Panc1 (cell line): ENCODE measurements around the gene CDH23. TPM values are rescaled to one million over a fixed set of nuclear protein-coding genes. Genes with fewer than 3 reads are reported as not detected.

Experiments used
- ATAC-seq: fragments of 200-7000 bp; cut with Tn5 transposase; 2 replicates; pipeline ENCODE4 v1.9.1; 2020; ENCODE audit warnings: mild to moderate bottlenecking, moderate library complexity
- BruUV-seq: library from RNA; stranded (reverse); fragments of 400-500 nt; replicated peaks from 2 replicates; lab custom pipeline; 2021; lab: Mats Ljungman, UMichigan
- CTCF ChIA-PET: fragments of 300-600 bp; sonication (Branson Sonifier 250); formaldehyde crosslinking; loops from one replicate; lab custom pipeline; 2022; ENCODE audit warnings: antibody characterized with exemption; lab: Charles Lee
- POLR2A ChIA-PET: fragments of 300-600 bp; sonication (Branson Sonifier 250); formaldehyde crosslinking; loops from one replicate; lab custom pipeline; 2022; ENCODE audit warnings: antibody characterized with exemption; lab: Charles Lee
- DNase-seq: peaks from one replicate; pipeline ENCODE4 v3.0.0-alpha.2; 2010; ENCODE audit warnings: low read depth, low spot score
- H3K27ac ChIP-seq: 2 replicates; pipeline ENCODE4 v1.5.1; 2011; ENCODE audit warnings: mild to moderate bottlenecking, low read length, inconsistent platforms
- H3K27me3 ChIP-seq: fragments of 200-500 bp; sonication (Bioruptor generic); 2 replicates; pipeline ENCODE4 v1.6.0; 2014; ENCODE audit warnings: low read length, inconsistent platforms; ENCODE audit not compliant: control insufficient read depth, insufficient read depth
- H3K36me3 ChIP-seq: fragments of 200-500 bp; sonication (Bioruptor generic); 2 replicates; pipeline ENCODE4 v1.5.1; 2014; ENCODE audit warnings: inconsistent platforms, mild to moderate bottlenecking, low read length, moderate library complexity; ENCODE audit not compliant: control insufficient read depth, insufficient read depth
- H3K4me1 ChIP-seq: 2 replicates; pipeline ENCODE4 v1.5.1; 2011; ENCODE audit warnings: inconsistent platforms, mild to moderate bottlenecking, low read length, moderate library complexity; ENCODE audit not compliant: control insufficient read depth, insufficient read depth
- H3K4me3 ChIP-seq, 2 experiments: 2 replicates each; pipeline ENCODE4 v1.5.1; 2011 to 2012; ENCODE audit warnings: low read depth in 2 of 2, low read length in 2 of 2, mild to moderate bottlenecking in 2 of 2, inconsistent platforms in 1 of 2, moderate library complexity in 1 of 2
- H3K9me3 ChIP-seq: fragments of 200-500 bp; sonication (Bioruptor generic); 2 replicates; pipeline ENCODE4 v1.5.1; 2014; ENCODE audit warnings: low read depth, mild to moderate bottlenecking, inconsistent platforms, low read length, moderate library complexity; ENCODE audit not compliant: control insufficient read depth, insufficient read depth
- POLR2AphosphoS5 ChIP-seq: IDR thresholded peaks from 2 replicates; pipeline ENCODE4 v1.6.1; 2012; ENCODE audit warnings: mild to moderate bottlenecking, low read depth, low read length, moderate library complexity
- SIN3A ChIP-seq: IDR thresholded peaks from 2 replicates; pipeline ENCODE4 v1.6.1; 2012; ENCODE audit warnings: low read depth, mild to moderate bottlenecking, low read length, moderate library complexity, borderline replicate concordance; ENCODE audit not compliant: insufficient read depth
- TCF7L2 ChIP-seq: IDR thresholded peaks from 2 replicates; pipeline ENCODE4 v1.6.1; 2011; ENCODE audit warnings: mild to moderate bottlenecking, low read depth, low read length, inconsistent platforms
- in situ Hi-C: cut with HindIII; loops from 2 replicates; pipeline ENCODE4 v1.10.0; 2016; ENCODE audit warnings: low sequenced_read_pairs, low pct_unique_long_range_greater_than_20kb
- intact Hi-C: fragments of 100-400 bp; cut with micrococcal nuclease; formaldehyde crosslinking; loops from one replicate; pipeline ENCODE4 v1.10.0; 2022; ENCODE audit not compliant: unreplicated experiment
- total RNA-seq: library from RNA; stranded (reverse); gene quantifications from one replicate; pipeline ENCODE4 v1.2.1, GENCODE V29; 2021; ENCODE audit not compliant: unreplicated experiment
- TF ChIP-seq, protein P1 (sequence below): fragments of 450-650 bp; IDR thresholded peaks from 2 replicates; pipeline ENCODE4 v1.5.1; 2017; ENCODE audit warnings: mild to moderate bottlenecking
- TF ChIP-seq, protein P2 (sequence below), 2 experiments: IDR thresholded peaks; 2 replicates each; pipeline ENCODE4 v1.6.1; 2011 to 2012; ENCODE audit warnings: low read depth in 2 of 2, control low read depth in 1 of 2, low read length in 1 of 2, mild to moderate bottlenecking in 1 of 2, moderate library complexity in 1 of 2; ENCODE audit not compliant: insufficient read depth in 1 of 2

CDH23 gene
- total RNA-seq, 1 experiment from 2014 or later = 2.7 TPM

GRCh38 chr10:71840177-71840957 lies 443.6 kb downstream of the CDH23 start:
- ChIA-PET POLR2A (interaction anchor here (0.6 to 4.0 kb wide), 2 partner anchors 9 to 216 kb away, joined by 6 to 33 read pairs; partner anchors contain the start of gene PSAP), CTCF (interaction anchor here (0.5 to 1.5 kb wide), 6 partner anchors 28 to 534 kb away, joined by 3 to 11 read pairs (median 6); partner anchors contain the start of gene SLC29A3)
- H3K4me1 ChIP-seq = peaks cover 100% of the 10 kb centered on the region
- H3K27me3 ChIP-seq = no peaks in the 10 kb centered on the region
- H3K4me3 ChIP-seq = peak overlapping the region in 1 of 2 experiments; percentile 23; a peak in 2 of 4 replicates
- H3K36me3 ChIP-seq = 0 out of 2 replicates have a peak, but pooled peaks cover 3% of the 10 kb centered on the region
- no peak for DNase-seq
- intact Hi-C loops = no loop called here
- TSS peak; percentile 9 for BruUV-seq
- no peaks in the 10 kb centered on the region for H3K9me3 ChIP-seq
- H3K27ac ChIP-seq = peak overlapping the region; percentile 92
- in situ Hi-C loops = no loop called here
- peak; percentile 75 for ATAC-seq
- no peak for TF ChIP-seq TCF7L2
- TF ChIP-seq POLR2AphosphoS5 = no peak
- no peak for TF ChIP-seq SIN3A
- TF ChIP-seq, protein P1, sequence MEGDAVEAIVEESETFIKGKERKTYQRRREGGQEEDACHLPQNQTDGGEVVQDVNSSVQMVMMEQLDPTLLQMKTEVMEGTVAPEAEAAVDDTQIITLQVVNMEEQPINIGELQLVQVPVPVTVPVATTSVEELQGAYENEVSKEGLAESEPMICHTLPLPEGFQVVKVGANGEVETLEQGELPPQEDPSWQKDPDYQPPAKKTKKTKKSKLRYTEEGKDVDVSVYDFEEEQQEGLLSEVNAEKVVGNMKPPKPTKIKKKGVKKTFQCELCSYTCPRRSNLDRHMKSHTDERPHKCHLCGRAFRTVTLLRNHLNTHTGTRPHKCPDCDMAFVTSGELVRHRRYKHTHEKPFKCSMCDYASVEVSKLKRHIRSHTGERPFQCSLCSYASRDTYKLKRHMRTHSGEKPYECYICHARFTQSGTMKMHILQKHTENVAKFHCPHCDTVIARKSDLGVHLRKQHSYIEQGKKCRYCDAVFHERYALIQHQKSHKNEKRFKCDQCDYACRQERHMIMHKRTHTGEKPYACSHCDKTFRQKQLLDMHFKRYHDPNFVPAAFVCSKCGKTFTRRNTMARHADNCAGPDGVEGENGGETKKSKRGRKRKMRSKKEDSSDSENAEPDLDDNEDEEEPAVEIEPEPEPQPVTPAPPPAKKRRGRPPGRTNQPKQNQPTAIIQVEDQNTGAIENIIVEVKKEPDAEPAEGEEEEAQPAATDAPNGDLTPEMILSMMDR = no peak
- TF ChIP-seq, protein P2, sequence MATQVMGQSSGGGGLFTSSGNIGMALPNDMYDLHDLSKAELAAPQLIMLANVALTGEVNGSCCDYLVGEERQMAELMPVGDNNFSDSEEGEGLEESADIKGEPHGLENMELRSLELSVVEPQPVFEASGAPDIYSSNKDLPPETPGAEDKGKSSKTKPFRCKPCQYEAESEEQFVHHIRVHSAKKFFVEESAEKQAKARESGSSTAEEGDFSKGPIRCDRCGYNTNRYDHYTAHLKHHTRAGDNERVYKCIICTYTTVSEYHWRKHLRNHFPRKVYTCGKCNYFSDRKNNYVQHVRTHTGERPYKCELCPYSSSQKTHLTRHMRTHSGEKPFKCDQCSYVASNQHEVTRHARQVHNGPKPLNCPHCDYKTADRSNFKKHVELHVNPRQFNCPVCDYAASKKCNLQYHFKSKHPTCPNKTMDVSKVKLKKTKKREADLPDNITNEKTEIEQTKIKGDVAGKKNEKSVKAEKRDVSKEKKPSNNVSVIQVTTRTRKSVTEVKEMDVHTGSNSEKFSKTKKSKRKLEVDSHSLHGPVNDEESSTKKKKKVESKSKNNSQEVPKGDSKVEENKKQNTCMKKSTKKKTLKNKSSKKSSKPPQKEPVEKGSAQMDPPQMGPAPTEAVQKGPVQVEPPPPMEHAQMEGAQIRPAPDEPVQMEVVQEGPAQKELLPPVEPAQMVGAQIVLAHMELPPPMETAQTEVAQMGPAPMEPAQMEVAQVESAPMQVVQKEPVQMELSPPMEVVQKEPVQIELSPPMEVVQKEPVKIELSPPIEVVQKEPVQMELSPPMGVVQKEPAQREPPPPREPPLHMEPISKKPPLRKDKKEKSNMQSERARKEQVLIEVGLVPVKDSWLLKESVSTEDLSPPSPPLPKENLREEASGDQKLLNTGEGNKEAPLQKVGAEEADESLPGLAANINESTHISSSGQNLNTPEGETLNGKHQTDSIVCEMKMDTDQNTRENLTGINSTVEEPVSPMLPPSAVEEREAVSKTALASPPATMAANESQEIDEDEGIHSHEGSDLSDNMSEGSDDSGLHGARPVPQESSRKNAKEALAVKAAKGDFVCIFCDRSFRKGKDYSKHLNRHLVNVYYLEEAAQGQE (IDR thresholded peaks at IDR 0.05; ENCODE audit: insufficient read depth in 1 of 2, low read depth in 2 of 2, low read length in 1 of 2) = no peak

DNA sequence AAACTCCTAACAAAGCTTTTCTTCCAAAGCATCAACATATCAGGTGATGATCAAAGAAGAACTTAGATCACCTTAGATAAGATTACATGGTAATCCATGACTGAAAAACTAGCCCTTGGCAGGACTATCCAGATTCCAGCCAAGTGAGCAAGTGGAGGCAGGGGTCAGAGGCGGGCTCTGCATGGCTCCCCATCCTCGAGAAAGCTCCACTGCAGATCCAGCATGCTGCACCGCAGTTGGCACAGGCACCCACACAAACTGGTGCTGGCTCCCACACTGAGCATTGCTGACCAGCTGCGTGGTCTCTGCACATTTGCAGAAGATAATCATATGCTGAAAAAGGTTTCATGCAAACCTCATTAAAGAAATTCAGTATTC lies 444.2 kb downstream of the CDH23 start:
- no TSS peak for BruUV-seq
- DNase-seq = no peak
- TF ChIP-seq SIN3A (no peak), TCF7L2 (peak; percentile 62; the same call in 1 of the 2 replicates)
- intact Hi-C loops = no loop called here
- ChIA-PET POLR2A (interaction anchor here (4.0 kb wide), 1 partner anchor 9 kb away, joined by 33 read pairs; the partner anchor contains the start of gene PSAP), CTCF (interaction anchor here (0.5 to 1.5 kb wide), 3 partner anchors 55 to 533 kb away, joined by 5 to 11 read pairs (median 7); partner anchors contain the start of gene SLC29A3)
- in situ Hi-C loops = no loop called here
- H3K4me1 ChIP-seq = peaks cover 100% of the 10 kb centered on the region
- H3K27me3 ChIP-seq = no peaks in the 10 kb centered on the region
- H3K9me3 ChIP-seq = no peaks in the 10 kb centered on the region
- 0 out of 2 replicates have a peak, but pooled peaks cover 3% of the 10 kb centered on the region for H3K36me3 ChIP-seq
- H3K27ac ChIP-seq = peak overlapping the region; percentile 92
- no peak overlapping the region; a peak in 2 of 4 replicates for H3K4me3 ChIP-seq
- ATAC-seq = no peak
